Naive B cell (primary cell): Measurements from ENCODE around the gene SMIM27. TPM values are rescaled to one million over a fixed set of nuclear protein-coding genes. Genes with fewer than 3 reads are reported as not detected.
"Not testable (repeated sequence)": the region's sequence is repeated elsewhere in the genome, so short reads cannot be mapped to it uniquely, and the experiment has no call there.

ENCODE experiments used
- ATAC-seq, 2 donors: fragments of 150-1000 bp; cut with Tn5 transposase; 2 replicates each; pipeline ENCODE4 v1.10.0; 2021; ENCODE audit warnings: low read depth in 2 of 2, mild to moderate bottlenecking in 2 of 2, moderate library complexity in 2 of 2
- DNase-seq: peaks from one replicate; pipeline ENCODE4 v3.0.0; 2022
- H3K27ac Mint-ChIP-seq, 6 donors: one replicate each; pipeline ENCODE4 v1.8.0; 2020 to 2022; ENCODE audit warnings: mild to moderate bottlenecking in 6 of 6, mixed read lengths in 6 of 6, moderate library complexity in 5 of 6, inconsistent platforms in 2 of 6
- H3K27me3 Mint-ChIP-seq, 3 donors: one replicate each; pipeline ENCODE4 v1.8.0; 2021 to 2022; ENCODE audit warnings: mixed read lengths in 3 of 3, mild to moderate bottlenecking in 1 of 3
- H3K36me3 Mint-ChIP-seq, 2 donors: one replicate each; pipeline ENCODE4 v1.8.0; 2020 to 2022; ENCODE audit warnings: mixed read lengths in 2 of 2, inconsistent platforms in 1 of 2, mild to moderate bottlenecking in 1 of 2
- H3K4me1 Mint-ChIP-seq, 3 donors: one replicate each; pipeline ENCODE4 v1.8.0; 2020 to 2022; ENCODE audit warnings: mixed read lengths in 3 of 3, inconsistent platforms in 1 of 3, mild to moderate bottlenecking in 1 of 3, moderate library complexity in 1 of 3
- H3K4me3 Mint-ChIP-seq, 8 donors: one replicate each; pipeline ENCODE4 v1.8.0; 2020 to 2022; ENCODE audit warnings: mild to moderate bottlenecking in 8 of 8, mixed read lengths in 8 of 8, moderate library complexity in 8 of 8, inconsistent platforms in 2 of 8
- H3K9me3 Mint-ChIP-seq, 7 donors: one replicate each; pipeline ENCODE4 v1.8.0; 2020 to 2022; ENCODE audit warnings: mixed read lengths in 7 of 7, mild to moderate bottlenecking in 5 of 7, inconsistent platforms in 2 of 7, moderate library complexity in 1 of 7
- polyA plus RNA-seq, 6 donors: library from polyadenylated mRNA; unstranded; fragments of 300-500 nt; fragmentation: Illumina TruSeq; gene quantifications; one replicate each; pipeline ENCODE4 v1.2.3, GENCODE V29; 2021; ENCODE audit warnings: low read depth in 6 of 6

The SMIM27 gene
- polyA plus RNA-seq, 6 donors from 2014 or later, result 28.8 to 107 (median 80.0) TPM

- no peak for DNase-seq
- Mint-ChIP-seq H3K36me3 (peaks cover 0 to 4% of the 10 kb centered on the region in 2 donors), H3K4me1 (peaks cover 3 to 6% (median 4%) of the 10 kb centered on the region in 3 donors), H3K27ac (peak overlapping the region in 1 of 6 donors; percentile 1), H3K4me3 (no peak overlapping the region), H3K9me3 (peaks cover 0 to 7% (median 0%) of the 10 kb centered on the region in 7 donors), H3K27me3 (no peaks in the 10 kb centered on the region)
- ATAC-seq, result no peak
These were observed 18.8 kb upstream of the SMIM27 start for GRCh38 chr9:32533336-32533735.

- peaks cover 0 to 4% of the 10 kb centered on the region in 2 donors for H3K36me3 Mint-ChIP-seq
- no peak overlapping the region for H3K4me3 Mint-ChIP-seq
- no peak overlapping the region for H3K27ac Mint-ChIP-seq
- ATAC-seq, result no peak
- H3K27me3 Mint-ChIP-seq, result no peaks in the 10 kb centered on the region
- peaks cover 3 to 6% (median 4%) of the 10 kb centered on the region in 3 donors for H3K4me1 Mint-ChIP-seq
- DNase-seq, result no peak
- H3K9me3 Mint-ChIP-seq, result peaks cover 0 to 7% (median 0%) of the 10 kb centered on the region in 7 donors
These were observed 18.3 kb upstream of the SMIM27 start for GRCh38 chr9:32533816-32534215.

GRCh38 chr9:32543047-32543446, 9.1 kb upstream of the SMIM27 start:
- no peak overlapping the region for H3K27ac Mint-ChIP-seq
- H3K9me3 Mint-ChIP-seq, result no peaks in the 10 kb centered on the region
- no peak for DNase-seq
- H3K4me3 Mint-ChIP-seq, result no peak overlapping the region
- ATAC-seq, result no peak
- H3K36me3 Mint-ChIP-seq, result peaks cover 16 to 17% of the 10 kb centered on the region in 2 donors
- H3K27me3 Mint-ChIP-seq, result no peaks in the 10 kb centered on the region
- peaks cover 3 to 22% (median 9%) of the 10 kb centered on the region in 3 donors for H3K4me1 Mint-ChIP-seq

- ATAC-seq (no peak), DNase-seq (no peak)
- H3K36me3 Mint-ChIP-seq, result peaks cover 16 to 17% of the 10 kb centered on the region in 2 donors
- H3K4me3 Mint-ChIP-seq, result no peak overlapping the region
- H3K27ac Mint-ChIP-seq, result peak overlapping the region in 1 of 6 donors; percentile 59
- no peaks in the 10 kb centered on the region for H3K9me3 Mint-ChIP-seq
- no peaks in the 10 kb centered on the region for H3K27me3 Mint-ChIP-seq
- H3K4me1 Mint-ChIP-seq, result peaks cover 19 to 46% (median 25%) of the 10 kb centered on the region in 3 donors
These were observed 6.2 kb upstream of the SMIM27 start for GRCh38 chr9:32545884-32546283.

GRCh38 chr9:32548213-32548612, 3.9 kb upstream of the SMIM27 start:
- not testable (repeated sequence) for H3K9me3 Mint-ChIP-seq, DNase-seq, H3K27ac Mint-ChIP-seq, ATAC-seq, H3K27me3 Mint-ChIP-seq, H3K36me3 Mint-ChIP-seq
- H3K4me1 Mint-ChIP-seq, result peaks cover 23 to 62% (median 38%) of the 10 kb centered on the region in 3 donors
- peak overlapping the region in 2 of 8 donors; percentile 25 to 95 for H3K4me3 Mint-ChIP-seq

GRCh38 chr9:32550150-32550561, 2.0 kb upstream of the SMIM27 start:
- no peaks in the 10 kb centered on the region for H3K36me3 Mint-ChIP-seq
- H3K27me3 Mint-ChIP-seq, result no peaks in the 10 kb centered on the region
- H3K4me3 Mint-ChIP-seq, result peak overlapping the region; percentile 89 to 99 (median 96)
- no peak for ATAC-seq
- no peaks in the 10 kb centered on the region for H3K9me3 Mint-ChIP-seq
- peak overlapping the region; percentile 3 to 98 (median 89) for H3K27ac Mint-ChIP-seq
- H3K4me1 Mint-ChIP-seq, result peaks cover 19 to 55% (median 45%) of the 10 kb centered on the region in 3 donors
- DNase-seq, result peak; percentile 5

- Mint-ChIP-seq H3K4me3 (peak overlapping the region; percentile 95 to 99 (median 97)), H3K27me3 (no peaks in the 10 kb centered on the region), H3K4me1 (peaks cover 19 to 54% (median 44%) of the 10 kb centered on the region in 3 donors), H3K36me3 (no peaks in the 10 kb centered on the region), H3K27ac (peak overlapping the region; percentile 95 to 99 (median 97)), H3K9me3 (no peaks in the 10 kb centered on the region)
- DNase-seq (peak; percentile 97), ATAC-seq (peak; percentile 81 to 82)
These were observed 1.4 kb upstream of the SMIM27 start for GRCh38 chr9:32550562-32551275.

- DNase-seq, result peak; percentile 40
- no peaks in the 10 kb centered on the region for H3K36me3 Mint-ChIP-seq
- H3K4me3 Mint-ChIP-seq, result peak overlapping the region; percentile 95 to 99 (median 97)
- ATAC-seq, result peak; percentile 7 to 17
- no peaks in the 10 kb centered on the region for H3K27me3 Mint-ChIP-seq
- H3K4me1 Mint-ChIP-seq, result peaks cover 24 to 54% (median 47%) of the 10 kb centered on the region in 3 donors
- H3K27ac Mint-ChIP-seq, result peak overlapping the region; percentile 96 to 99 (median 98)
- H3K9me3 Mint-ChIP-seq, result no peaks in the 10 kb centered on the region
These were observed 663 bp upstream of the SMIM27 start for GRCh38 chr9:32551276-32552051.

- ATAC-seq (no peak), DNase-seq (no peak)
- peak overlapping the region in 3 of 6 donors; percentile 7 to 98 (median 40) for H3K27ac Mint-ChIP-seq
- H3K36me3 Mint-ChIP-seq, result no peaks in the 10 kb centered on the region
- H3K27me3 Mint-ChIP-seq, result no peaks in the 10 kb centered on the region
- H3K4me1 Mint-ChIP-seq, result peaks cover 26 to 55% (median 47%) of the 10 kb centered on the region in 3 donors
- H3K9me3 Mint-ChIP-seq, result no peaks in the 10 kb centered on the region
- peak overlapping the region in 4 of 8 donors; percentile 23 to 95 (median 36) for H3K4me3 Mint-ChIP-seq
These were observed 2.0 kb downstream of the SMIM27 start for GRCh38 chr9:32554107-32554506.

GRCh38 chr9:32554591-32554990, 2.5 kb downstream of the SMIM27 start:
- Mint-ChIP-seq H3K36me3 (no peaks in the 10 kb centered on the region), H3K9me3 (no peaks in the 10 kb centered on the region), H3K4me3 (peak overlapping the region in 1 of 8 donors; percentile 95), H3K4me1 (peaks cover 30 to 54% (median 48%) of the 10 kb centered on the region in 3 donors), H3K27ac (peak overlapping the region in 3 of 6 donors; percentile 14 to 98 (median 40)), H3K27me3 (no peaks in the 10 kb centered on the region)
- DNase-seq (no peak), ATAC-seq (no peak)

GRCh38 chr9:32558408-32558934, 6.3 kb downstream of the SMIM27 start:
- H3K9me3 Mint-ChIP-seq, result no peaks in the 10 kb centered on the region
- H3K36me3 Mint-ChIP-seq, result no peaks in the 10 kb centered on the region
- H3K27me3 Mint-ChIP-seq, result no peaks in the 10 kb centered on the region
- peak overlapping the region in 4 of 6 donors; percentile 8 to 80 (median 34) for H3K27ac Mint-ChIP-seq
- DNase-seq (no peak), ATAC-seq (no peak)
- H3K4me1 Mint-ChIP-seq, result peaks cover 18 to 34% (median 28%) of the 10 kb centered on the region in 3 donors
- H3K4me3 Mint-ChIP-seq, result no peak overlapping the region

- no peak for DNase-seq
- Mint-ChIP-seq H3K4me3 (no peak overlapping the region), H3K36me3 (peaks cover 0 to 9% of the 10 kb centered on the region in 2 donors), H3K9me3 (no peaks in the 10 kb centered on the region), H3K4me1 (peaks cover 17 to 19% (median 18%) of the 10 kb centered on the region in 3 donors), H3K27ac (no peak overlapping the region), H3K27me3 (no peaks in the 10 kb centered on the region)
- ATAC-seq, result no peak
These were observed 13.8 kb downstream of the SMIM27 start for GRCh38 chr9:32565967-32566366.

GRCh38 chr9:32566770-32567169, 14.6 kb downstream of the SMIM27 start:
- H3K27ac Mint-ChIP-seq, result no peak overlapping the region
- no peaks in the 10 kb centered on the region for H3K9me3 Mint-ChIP-seq
- H3K36me3 Mint-ChIP-seq, result peaks cover 0 to 9% of the 10 kb centered on the region in 2 donors
- H3K27me3 Mint-ChIP-seq, result no peaks in the 10 kb centered on the region
- H3K4me1 Mint-ChIP-seq, result peaks cover 16% of the 10 kb centered on the region in 3 donors
- H3K4me3 Mint-ChIP-seq, result no peak overlapping the region
- DNase-seq (no peak), ATAC-seq (no peak)
